ENCODE results near the gene GSTM5.

DNA sequence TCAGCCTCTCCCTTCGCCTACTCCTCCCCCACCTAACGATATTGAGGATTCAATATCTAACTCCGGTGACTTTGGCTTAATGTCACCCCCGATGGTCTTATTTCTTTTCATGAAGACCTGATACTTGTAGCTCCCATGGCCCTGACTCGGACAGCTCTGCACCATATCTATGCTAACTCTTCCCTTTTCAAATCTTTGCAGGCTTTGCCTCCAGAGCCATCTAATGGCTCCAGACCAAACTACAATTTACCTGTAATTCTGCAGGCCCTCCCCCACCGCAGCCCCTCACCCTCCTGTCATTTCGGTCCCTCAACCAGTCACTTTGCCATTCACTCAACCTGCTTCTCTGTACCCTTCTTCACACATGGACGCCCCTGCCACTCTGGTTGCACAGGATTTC, 7.9 kb upstream of the GSTM5 start:
- TF ChIP-seq, protein P1, sequence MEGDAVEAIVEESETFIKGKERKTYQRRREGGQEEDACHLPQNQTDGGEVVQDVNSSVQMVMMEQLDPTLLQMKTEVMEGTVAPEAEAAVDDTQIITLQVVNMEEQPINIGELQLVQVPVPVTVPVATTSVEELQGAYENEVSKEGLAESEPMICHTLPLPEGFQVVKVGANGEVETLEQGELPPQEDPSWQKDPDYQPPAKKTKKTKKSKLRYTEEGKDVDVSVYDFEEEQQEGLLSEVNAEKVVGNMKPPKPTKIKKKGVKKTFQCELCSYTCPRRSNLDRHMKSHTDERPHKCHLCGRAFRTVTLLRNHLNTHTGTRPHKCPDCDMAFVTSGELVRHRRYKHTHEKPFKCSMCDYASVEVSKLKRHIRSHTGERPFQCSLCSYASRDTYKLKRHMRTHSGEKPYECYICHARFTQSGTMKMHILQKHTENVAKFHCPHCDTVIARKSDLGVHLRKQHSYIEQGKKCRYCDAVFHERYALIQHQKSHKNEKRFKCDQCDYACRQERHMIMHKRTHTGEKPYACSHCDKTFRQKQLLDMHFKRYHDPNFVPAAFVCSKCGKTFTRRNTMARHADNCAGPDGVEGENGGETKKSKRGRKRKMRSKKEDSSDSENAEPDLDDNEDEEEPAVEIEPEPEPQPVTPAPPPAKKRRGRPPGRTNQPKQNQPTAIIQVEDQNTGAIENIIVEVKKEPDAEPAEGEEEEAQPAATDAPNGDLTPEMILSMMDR (IDR thresholded peaks at IDR 0.05), result peak in 4 of 7 experiments; percentile 11 to 34 (median 28)
- TF ChIP-seq POLR2A (IDR thresholded peaks at IDR 0.05), result no peak

Measured in body of pancreas (tissue), 4 donors.